ENCODE results near the gene SH3PXD2B.
A peak's percentile ranks its signal among the peaks of the same experiment; 100 is the strongest.

SH3PXD2B gene

DNA sequence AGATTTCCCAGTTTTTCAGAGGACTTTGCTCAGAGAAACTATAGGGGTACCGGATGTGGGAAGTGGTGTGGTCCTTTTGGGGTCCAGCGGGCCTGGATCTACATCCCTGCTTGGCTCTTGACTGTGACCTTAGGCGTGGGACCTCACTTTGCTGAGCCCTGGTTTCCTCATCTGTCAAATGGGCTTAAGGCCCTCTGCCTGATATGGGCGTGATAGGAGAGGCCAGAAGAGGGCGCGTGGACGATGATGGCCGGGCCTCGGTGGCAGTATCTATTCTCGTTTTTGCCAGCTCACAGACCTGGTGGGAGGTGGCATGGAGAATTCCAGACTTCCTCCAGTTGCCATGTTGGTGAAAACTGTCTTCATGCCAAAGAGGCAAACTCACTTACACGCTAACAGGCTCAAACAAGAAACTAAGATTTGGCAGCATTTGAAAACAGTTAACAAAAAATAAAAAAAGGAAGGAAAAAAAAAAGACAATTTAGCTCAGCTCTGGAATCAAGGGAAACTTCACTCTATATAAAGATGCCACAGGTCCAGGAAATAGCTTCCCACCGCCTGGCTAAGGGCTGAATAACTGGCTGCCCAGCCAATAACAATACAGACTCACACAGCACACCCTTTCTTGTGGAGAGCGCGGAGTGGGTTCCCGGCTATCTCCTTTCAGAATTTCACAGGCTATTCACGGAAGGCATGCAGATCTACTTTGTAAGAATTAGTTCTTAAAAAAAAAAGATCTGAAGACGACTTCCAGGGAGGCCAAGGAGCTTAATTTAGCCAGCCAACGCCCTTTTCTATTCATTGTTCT is 1.7 kb downstream of the SH3PXD2B start:
- DNase-seq = no peak

- no peak for DNase-seq
These were observed 2.5 kb downstream of the SH3PXD2B start for GRCh38 chr5:172451771-172452197.

DNA sequence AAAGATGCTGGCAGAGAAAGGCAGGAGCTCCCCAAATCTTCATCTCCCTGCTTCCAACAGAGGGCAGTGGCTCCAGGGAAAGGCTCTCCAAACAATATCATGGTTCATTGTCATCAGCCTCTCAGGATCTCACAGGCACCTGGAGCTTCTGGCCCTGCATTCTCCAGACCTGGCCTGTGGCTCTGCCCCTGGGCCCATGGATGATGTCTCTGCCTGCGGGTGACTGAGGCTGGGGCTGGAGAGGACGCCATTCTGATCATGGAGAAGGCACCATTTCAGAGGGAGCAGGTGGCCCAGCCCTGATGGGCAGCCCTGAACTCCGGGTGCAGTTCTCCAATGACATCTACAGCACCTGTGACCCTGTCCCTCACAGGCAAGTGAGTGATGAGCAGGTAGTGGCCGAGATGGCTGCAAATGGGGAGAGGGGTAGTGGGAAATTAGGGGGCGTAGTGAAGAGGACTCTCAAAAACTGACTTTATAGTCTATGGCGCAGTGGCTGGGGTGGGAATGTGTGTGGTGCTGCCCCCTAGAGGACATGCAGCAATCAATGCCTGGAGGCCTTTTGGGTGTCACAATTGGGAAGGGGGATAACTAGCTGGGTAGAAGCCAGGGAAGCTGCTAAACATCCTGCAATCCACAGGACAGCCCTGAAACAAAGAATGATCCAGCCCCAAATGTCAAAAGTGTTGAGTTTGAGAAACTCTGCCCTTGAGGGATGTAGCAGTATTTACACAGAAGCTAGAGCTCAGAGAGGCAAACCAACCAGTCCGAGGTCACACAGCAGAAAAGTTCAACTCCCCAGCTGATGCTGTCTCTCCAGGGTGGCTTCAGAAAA is 3.2 kb downstream of the SH3PXD2B start:
- peak; percentile 73 for DNase-seq

GRCh38 chr5:172450453-172450852 is 3.9 kb downstream of the SH3PXD2B start:
- DNase-seq = no peak

GRCh38 chr5:172448999-172449398 is 5.3 kb downstream of the SH3PXD2B start:
- no peak for DNase-seq

GRCh38 chr5:172447646-172448365 is 6.5 kb downstream of the SH3PXD2B start:
- DNase-seq = no peak

GRCh38 chr5:172446336-172447051 is 7.8 kb downstream of the SH3PXD2B start:
- no peak for DNase-seq

DNA sequence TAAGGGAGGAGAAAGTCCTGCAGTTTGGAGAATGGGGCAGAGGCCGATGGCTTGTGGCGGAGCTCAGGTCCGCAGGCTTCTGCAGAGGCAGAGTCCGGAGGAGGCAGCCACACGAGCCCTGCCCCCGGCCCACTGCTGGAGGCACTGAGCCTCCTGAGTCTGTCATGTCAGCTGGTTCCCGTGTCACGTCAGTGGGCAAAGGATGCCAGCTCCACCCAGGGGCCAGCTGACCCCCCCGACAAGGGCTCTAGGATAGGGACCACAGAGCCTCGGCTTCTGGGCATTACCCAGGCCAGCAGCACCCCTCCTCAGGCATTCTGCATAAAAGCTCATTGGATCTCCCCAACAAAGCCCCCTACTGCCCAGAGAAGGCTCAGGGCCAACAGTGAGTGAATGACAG is 8.5 kb downstream of the SH3PXD2B start:
- DNase-seq = no peak

DNA sequence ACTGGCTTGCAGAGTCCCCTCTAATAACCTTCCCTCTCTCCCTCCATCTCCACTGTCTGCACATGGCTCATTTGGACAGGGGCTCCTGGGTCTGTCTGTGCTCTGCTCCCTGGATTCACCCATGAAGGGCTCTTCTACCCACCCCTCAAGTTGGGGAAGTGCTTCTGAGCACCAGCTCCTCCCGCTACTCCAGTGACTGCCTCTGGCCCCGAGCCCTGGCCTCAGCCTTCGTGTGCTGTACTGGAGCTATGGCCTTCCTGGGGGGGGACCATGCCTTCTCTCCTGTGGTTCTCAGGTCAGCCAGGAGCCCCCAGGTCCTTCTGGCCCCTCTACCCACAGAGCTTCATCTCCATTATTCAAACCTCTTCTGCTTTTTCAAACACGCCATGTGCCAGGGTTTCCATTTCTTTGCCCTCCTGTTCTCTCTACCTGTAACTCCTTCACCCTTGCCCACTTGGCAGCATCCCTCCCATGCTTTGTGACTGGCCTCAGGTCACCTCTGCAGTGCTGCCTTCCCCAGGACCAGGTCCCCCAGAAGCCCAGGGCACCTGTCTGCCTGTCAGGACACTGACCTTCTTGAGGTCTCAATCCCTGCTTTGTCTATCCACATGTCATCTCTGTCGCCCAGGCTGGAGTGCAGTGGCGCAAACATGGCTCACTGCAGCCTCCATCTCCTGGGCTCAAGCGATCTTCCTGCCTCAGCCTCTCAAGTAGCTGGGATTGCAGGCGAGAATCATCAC is 9.5 kb downstream of the SH3PXD2B start:
- DNase-seq = no peak

DNA sequence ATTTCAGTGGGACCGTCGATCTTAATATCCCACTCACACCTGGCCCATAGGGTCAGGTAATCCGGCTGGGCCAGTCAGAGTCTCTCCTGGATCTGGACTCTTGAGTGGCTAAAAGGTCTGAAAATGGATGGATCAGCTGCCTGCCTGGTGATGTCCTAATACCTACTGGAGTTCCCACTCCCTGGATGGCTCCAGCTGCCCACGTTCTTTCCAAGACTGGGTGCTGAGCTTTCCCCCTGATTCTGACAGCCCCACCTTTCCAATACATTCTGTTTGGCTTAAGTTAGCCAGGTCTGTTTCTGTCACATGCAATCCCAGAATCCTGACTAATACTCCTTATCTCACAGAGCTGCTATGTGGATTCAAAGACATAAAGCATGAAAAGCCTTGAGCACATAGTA is 10.2 kb downstream of the SH3PXD2B start:
- DNase-seq = no peak

DNA sequence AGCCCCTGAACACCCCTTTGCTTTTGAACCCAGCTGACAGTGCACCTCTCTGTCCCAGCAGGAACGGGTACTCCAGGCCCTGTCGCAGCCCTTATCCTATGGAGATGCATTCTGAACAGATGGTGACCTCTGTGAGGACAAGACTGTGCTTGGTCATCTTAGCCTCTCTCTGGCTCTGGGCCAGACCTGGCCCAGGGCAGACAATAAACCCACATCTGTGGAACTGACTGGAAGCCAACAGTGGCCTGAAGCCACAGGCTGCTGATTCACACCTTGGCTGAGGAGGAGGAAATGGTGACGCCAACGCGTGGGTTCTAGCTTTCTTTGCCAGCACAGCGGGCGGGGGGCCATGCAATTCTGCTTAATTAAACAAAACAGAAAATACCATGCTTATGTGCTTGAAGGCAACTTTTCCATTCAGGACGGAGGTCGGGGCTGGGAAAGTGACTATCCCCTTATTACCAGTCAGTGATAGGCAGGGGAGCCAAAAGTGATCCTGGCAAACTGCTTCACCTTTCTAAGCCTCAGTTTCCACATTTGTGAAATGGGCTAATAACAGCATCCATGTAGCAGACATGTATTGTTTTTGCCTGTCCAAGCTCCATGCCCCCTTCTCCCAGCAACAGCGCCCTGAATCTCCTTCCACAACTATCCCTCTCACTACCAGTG is 10.8 kb downstream of the SH3PXD2B start:
- peak; percentile 70 for DNase-seq

DNA sequence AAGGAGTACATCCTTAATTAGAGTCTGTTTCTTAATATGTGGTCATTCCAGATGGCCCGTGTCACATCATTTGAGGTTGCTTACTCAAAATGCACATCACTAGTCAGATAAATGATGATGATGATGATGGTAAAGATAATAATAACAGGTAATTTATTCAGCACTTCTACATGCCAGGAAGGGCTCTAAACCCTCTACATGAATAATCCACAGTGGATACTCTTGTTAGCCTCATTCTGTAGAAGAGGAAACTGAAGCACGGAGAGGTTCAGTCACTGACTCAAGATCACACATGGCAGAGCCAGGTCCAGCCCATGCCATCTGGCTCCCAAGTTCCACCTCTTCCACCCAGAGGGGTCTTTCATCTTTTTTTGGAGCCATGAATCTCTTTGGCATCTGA is 11.7 kb downstream of the SH3PXD2B start:
- no peak for DNase-seq

DNA sequence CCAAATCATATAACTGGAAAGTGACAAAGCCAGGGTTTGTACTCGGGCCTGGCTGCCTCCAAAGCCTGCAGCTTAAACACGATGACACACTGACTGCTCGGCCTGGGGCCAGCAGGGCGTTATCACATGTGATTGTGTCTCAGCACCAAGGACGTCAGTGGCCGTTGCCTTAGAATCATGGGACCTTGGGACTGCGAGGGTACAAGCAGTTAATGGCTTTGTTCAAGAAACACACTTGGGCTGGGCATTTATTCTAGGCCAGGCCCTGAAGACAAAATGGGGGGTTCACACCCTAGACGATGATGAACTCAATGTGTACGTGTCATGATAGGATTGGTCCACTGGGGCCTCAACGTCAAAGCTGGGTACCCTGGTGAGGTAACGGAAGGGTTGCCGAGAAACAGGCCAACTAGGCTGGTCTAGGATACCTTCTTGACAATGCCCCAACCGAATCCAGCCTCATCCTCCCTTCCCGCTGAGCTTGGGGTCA is 13.0 kb downstream of the SH3PXD2B start:
- DNase-seq = no peak

- no peak for DNase-seq
These were observed 13.8 kb downstream of the SH3PXD2B start for GRCh38 chr5:172440486-172440885.

DNA sequence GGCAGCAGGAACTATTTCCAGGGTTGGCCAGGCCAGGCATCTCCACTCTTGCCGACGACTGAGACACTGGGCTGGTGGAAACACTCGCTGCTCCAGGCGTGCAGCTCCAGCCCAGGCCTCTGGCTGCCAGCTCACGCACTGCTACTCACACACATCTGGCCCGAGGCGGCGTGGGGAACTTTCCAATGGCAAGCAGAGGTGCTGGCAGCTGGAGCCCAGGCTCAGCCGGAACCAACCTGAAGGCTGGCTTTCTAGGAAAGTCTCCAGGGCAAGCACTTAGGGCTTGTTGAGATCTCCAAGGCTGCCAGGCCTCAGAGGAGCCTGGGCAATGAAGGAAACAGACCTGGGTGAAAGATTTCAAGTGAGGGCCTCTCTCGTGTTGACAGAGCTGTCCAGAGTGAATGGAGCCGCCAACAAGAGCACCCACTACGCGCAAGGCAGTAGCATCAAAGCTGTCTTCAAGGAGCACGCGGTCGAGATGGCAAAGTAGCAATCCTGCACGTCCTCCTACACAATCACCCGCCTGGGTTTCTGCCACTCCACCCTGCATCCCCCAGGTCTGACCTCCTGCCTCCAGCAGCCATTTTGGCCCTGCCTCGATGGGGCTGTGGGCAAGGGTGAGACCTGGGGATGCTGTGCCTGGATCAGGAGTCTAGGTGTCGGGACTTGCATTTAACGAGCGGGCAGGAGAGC is 14.4 kb downstream of the SH3PXD2B start:
- no peak for DNase-seq

DNA sequence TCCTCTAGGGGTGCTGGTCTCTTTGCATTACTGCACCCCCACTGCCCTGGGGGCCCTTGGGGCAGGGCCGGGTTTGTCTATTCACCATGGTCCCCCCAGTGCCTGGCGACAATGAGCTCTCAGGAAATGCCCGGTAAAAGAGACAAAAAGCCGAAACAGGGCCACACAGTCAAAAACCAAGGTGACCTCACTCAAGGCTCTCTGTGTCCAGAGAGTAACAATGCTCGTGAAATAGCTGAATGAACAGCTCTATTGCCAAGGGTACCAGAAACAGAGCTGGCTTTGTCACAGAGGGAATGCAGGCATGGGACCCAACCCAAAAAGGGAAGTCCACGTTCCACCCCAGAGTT is 16.0 kb downstream of the SH3PXD2B start:
- DNase-seq = no peak

GRCh38 chr5:172437445-172438318 is 16.6 kb downstream of the SH3PXD2B start:
- no peak for DNase-seq

- no peak for DNase-seq
These were observed 17.4 kb downstream of the SH3PXD2B start for GRCh38 chr5:172436879-172437369.

DNA sequence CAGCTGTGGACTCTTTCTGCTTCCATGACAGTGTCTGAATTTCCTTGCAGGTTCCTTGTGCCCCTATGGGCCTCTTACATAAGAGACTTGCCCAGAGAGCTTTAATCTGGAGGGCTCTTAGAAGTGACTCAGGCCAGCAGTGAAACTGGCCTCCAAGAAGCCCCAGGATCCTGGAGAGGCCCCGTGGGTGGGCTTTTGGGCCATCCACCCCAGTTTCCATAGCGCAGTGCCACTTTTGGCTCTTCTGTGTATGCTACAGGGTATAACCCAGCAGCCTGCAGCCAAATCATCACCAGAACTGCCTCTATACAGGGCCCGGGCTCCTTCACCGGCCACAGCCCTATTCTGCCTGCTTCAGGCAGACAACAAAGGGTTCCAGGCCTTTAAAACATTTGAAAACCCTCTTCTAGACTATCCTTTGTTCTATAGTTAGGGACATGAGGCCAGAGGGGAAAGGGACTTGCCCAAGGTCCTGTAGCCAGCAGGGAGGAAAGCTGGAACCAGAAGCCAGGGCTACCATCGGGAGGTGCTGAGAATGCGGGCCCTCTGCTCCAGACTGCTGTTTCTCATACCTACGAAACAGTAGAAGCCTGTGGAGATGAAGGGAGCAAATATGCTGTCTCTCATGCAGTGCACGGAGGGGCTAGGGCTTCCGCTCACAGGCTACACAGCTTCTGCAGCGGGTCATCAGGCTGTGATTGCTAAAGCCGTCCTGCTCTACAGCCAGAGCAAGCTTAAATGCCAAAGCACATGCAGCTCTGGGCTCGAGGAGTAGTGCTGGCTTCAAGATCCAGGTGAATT is 18.0 kb downstream of the SH3PXD2B start:
- DNase-seq = no peak

Measured in activated CD8-positive, alpha-beta memory T cell treated with anti-CD3 and anti-CD28 coated beads for 24 hours (primary cell).